ENCODE data around the gene CLCN4. TPM values are rescaled to one million over a fixed set of nuclear protein-coding genes. Genes with fewer than 3 reads are reported as not detected.
A peak's percentile ranks its signal among the peaks of the same experiment; 100 is the strongest.

The CLCN4 gene
- polyA plus RNA-seq, 1 of the 3 experiments (the other 2 are of a cell fraction) = 1.1 TPM

DNA sequence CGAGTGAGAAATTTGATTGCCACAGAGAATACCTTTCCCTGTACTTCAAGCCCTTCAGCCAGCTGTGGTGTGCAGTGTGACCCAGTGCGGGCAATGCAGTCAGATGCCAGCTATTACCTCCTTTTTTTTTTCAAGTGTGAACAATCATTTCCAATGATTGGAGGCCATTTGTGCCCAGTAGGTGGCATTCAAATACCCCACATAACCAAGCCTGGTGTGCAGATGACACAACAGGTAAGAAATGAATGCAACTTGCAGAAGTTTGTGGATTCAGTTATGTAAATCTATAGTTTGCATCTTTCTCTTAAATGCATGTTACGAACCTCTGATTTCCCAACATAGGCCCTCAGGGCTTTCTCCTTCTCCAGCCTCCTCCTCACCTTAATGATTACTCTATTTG is 98.0 kb downstream of the CLCN4 start:
- Histone ChIP-seq H2AFZ (ENCODE audit: low read depth) (no peak overlapping the region), H3K9ac (no peak overlapping the region), H4K20me1 (ENCODE audit: insufficient read depth) (no peaks in the 10 kb centered on the region), H3K79me2 (ENCODE audit: insufficient read depth) (no peaks in the 10 kb centered on the region), H3K9me2 (no peaks in the 10 kb centered on the region), H3K36me3 (replicated peaks in 1 of 2; ENCODE audit: control insufficient read depth in 1 of 2, insufficient read depth in 2 of 2, low read length in 1 of 2) (no peaks in the 10 kb centered on the region), H3K4me1 (ENCODE audit: control insufficient read depth in 1 of 2, insufficient read depth in 2 of 2, low read depth in 1 of 2, low read length in 1 of 2) (no peaks in the 10 kb centered on the region), H3K9me3 (no peaks in the 10 kb centered on the region), H3K4me2 (no peak overlapping the region), H3F3A (replicated peaks; ENCODE audit: insufficient read depth) (no peaks in the 10 kb centered on the region), H3K27ac (ENCODE audit: low read depth in 2 of 2, low read length in 1 of 2) (no peak overlapping the region), H3K4me3 (ENCODE audit: low read depth in 2 of 2, low read length in 1 of 2) (no peak overlapping the region), H3K27me3 (ENCODE audit: insufficient read depth) (no peaks in the 10 kb centered on the region)
- DNase-seq = peak; percentile 8
- ChIA-PET POLR2A (no interaction called here), CTCF (interaction anchor here (0.9 to 5.6 kb wide), 4 partner anchors 12 to 382 kb away, joined by 3 to 30 read pairs (median 4); no protein-coding TSS in a partner anchor)
- TF ChIP-seq CHD2 (IDR thresholded peaks at IDR 0.05; ENCODE audit: low read length, partially characterized antibody) (no peak), SMC3 (IDR thresholded peaks at IDR 0.05; ENCODE audit: low read depth, low read length) (peak; percentile 56), ELF1 (IDR thresholded peaks at IDR 0.05) (no peak), TCF12 (IDR thresholded peaks at IDR 0.05) (no peak), SIN3A (IDR thresholded peaks at IDR 0.05; ENCODE audit: borderline replicate concordance, low read depth, low read length) (no peak), FOXJ3 (CRISPR knock-in tag; IDR thresholded peaks at IDR 0.05) (no peak), EZH2phosphoT487 (IDR thresholded peaks at IDR 0.05; ENCODE audit: borderline replicate concordance, low read depth) (no peak), FOXM1 (IDR thresholded peaks at IDR 0.05; ENCODE audit: low read depth) (no peak), FOSL2 (IDR thresholded peaks at IDR 0.05; ENCODE audit: borderline replicate concordance, low read depth) (no peak), TAF1 (IDR thresholded peaks at IDR 0.05; ENCODE audit: borderline replicate concordance, low read depth, low read length) (no peak), EP300 (IDR thresholded peaks at IDR 0.05; ENCODE audit: borderline replicate concordance in 1 of 2, low read depth in 1 of 2, low read length in 1 of 2) (no peak), JUND (IDR thresholded peaks at IDR 0.05) (no peak), RAD21 (IDR thresholded peaks at IDR 0.05; ENCODE audit: low read length) (peak; percentile 69), RCOR1 (IDR thresholded peaks at IDR 0.05; ENCODE audit: low read length) (no peak)
- TF ChIP-seq, protein P1, sequence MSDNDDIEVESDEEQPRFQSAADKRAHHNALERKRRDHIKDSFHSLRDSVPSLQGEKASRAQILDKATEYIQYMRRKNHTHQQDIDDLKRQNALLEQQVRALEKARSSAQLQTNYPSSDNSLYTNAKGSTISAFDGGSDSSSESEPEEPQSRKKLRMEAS (IDR thresholded peaks at IDR 0.05; ENCODE audit: low read depth) = no peak
- TF ChIP-seq, protein P2, sequence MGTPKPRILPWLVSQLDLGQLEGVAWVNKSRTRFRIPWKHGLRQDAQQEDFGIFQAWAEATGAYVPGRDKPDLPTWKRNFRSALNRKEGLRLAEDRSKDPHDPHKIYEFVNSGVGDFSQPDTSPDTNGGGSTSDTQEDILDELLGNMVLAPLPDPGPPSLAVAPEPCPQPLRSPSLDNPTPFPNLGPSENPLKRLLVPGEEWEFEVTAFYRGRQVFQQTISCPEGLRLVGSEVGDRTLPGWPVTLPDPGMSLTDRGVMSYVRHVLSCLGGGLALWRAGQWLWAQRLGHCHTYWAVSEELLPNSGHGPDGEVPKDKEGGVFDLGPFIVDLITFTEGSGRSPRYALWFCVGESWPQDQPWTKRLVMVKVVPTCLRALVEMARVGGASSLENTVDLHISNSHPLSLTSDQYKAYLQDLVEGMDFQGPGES (IDR thresholded peaks at IDR 0.05; ENCODE audit: low read depth, low read length) = no peak
- TF ChIP-seq, protein P3, sequence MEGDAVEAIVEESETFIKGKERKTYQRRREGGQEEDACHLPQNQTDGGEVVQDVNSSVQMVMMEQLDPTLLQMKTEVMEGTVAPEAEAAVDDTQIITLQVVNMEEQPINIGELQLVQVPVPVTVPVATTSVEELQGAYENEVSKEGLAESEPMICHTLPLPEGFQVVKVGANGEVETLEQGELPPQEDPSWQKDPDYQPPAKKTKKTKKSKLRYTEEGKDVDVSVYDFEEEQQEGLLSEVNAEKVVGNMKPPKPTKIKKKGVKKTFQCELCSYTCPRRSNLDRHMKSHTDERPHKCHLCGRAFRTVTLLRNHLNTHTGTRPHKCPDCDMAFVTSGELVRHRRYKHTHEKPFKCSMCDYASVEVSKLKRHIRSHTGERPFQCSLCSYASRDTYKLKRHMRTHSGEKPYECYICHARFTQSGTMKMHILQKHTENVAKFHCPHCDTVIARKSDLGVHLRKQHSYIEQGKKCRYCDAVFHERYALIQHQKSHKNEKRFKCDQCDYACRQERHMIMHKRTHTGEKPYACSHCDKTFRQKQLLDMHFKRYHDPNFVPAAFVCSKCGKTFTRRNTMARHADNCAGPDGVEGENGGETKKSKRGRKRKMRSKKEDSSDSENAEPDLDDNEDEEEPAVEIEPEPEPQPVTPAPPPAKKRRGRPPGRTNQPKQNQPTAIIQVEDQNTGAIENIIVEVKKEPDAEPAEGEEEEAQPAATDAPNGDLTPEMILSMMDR (IDR thresholded peaks at IDR 0.05) = peak; percentile 30
- WGBS (ENCODE audit: low lambda C conversion rate) = 44% methylated on average over 3 of the region's 3 CpGs

Measured in SK-N-SH (cell line).